22Rv1 (cell line): ENCODE measurements around the gene TUBB4B.

Experiments
- H3K27ac ChIP-seq: fragments of 450-650 bp; 2 replicates; pipeline ENCODE4 v1.5.1; 2017
- CTCF ChIP-seq: fragments of 450-650 bp; IDR thresholded peaks from 2 replicates; pipeline ENCODE4 v1.5.1; 2017; ENCODE audit warnings: mild to moderate bottlenecking
- ZFX ChIP-seq: fragments of 450-650 bp; IDR thresholded peaks from 2 replicates; pipeline ENCODE4 v1.6.1; 2017; ENCODE audit warnings: antibody characterized with exemption, borderline replicate concordance

TUBB4B gene

GRCh38 chr9:137240841-137241489, at the start of gene TUBB4B:
TUBB4B (plus strand) TSS chr9:137241287; CDS start chr9:137241361, 74 bp downstream.
- H3K27ac ChIP-seq, result peak within 1 kb of the TSS; percentile 97
- TF ChIP-seq CTCF, result no peak
- no peak for TF ChIP-seq ZFX

- no peak overlapping the region for H3K27ac ChIP-seq
- TF ChIP-seq CTCF (no peak), ZFX (no peak)
Measured at GRCh38 chr9:137191691-137192447, 49.2 kb upstream of the TUBB4B start.

GRCh38 chr9:137192448-137192780, 48.7 kb upstream of the TUBB4B start:
- H3K27ac ChIP-seq, result no peak overlapping the region
- TF ChIP-seq ZFX (no peak), CTCF (no peak)

GRCh38 chr9:137192859-137193258, 48.2 kb upstream of the TUBB4B start:
- TF ChIP-seq ZFX (no peak), CTCF (no peak)
- peak overlapping the region; percentile 32; the same call in 1 of the 2 replicates for H3K27ac ChIP-seq

- H3K27ac ChIP-seq, result peak overlapping the region; percentile 32; the same call in 1 of the 2 replicates
- TF ChIP-seq ZFX, result no peak
- no peak for TF ChIP-seq CTCF
Measured at GRCh38 chr9:137193771-137194170, 47.3 kb upstream of the TUBB4B start.

- TF ChIP-seq CTCF (no peak), ZFX (no peak)
- 0 out of 2 replicates have a peak overlapping the region, but pooled peaks have one; percentile 32 for H3K27ac ChIP-seq
Measured at GRCh38 chr9:137194388-137194787, 46.7 kb upstream of the TUBB4B start.

- peak overlapping the region; percentile 32; the same call in 1 of the 2 replicates for H3K27ac ChIP-seq
- TF ChIP-seq ZFX (no peak), CTCF (no peak)
Measured at GRCh38 chr9:137194909-137195308, 46.2 kb upstream of the TUBB4B start.
